Coronary artery (tissue), 2 donors: ENCODE results near the gene DUS1L.
A peak's percentile ranks its signal among the peaks of the same experiment; 100 is the strongest.

Experiments used
- DNase-seq: peaks from one replicate; pipeline ENCODE4 v3.0.0-alpha.2; 2017; ENCODE audit warnings: low spot score
- H3K27ac ChIP-seq, 2 donors: fragments of 200-600 bp; sonication (generic); one replicate each; pipeline ENCODE4 v1.5.1; 2016 to 2019
- H3K4me3 ChIP-seq: fragments of 200-600 bp; sonication (generic); 2 replicates; pipeline ENCODE4 v1.5.1; 2016; ENCODE audit warnings: mild to moderate bottlenecking, moderate library complexity
- TF ChIP-seq, protein P1 (sequence below): fragments of 200-600 bp; sonication (generic); IDR thresholded peaks from one replicate; pipeline ENCODE4 v1.5.1; 2019; ENCODE audit warnings: antibody characterized with exemption

DUS1L gene

GRCh38 chr17:82095777-82096708, 30.4 kb upstream of the DUS1L start:
- Histone ChIP-seq H3K27ac (no peak overlapping the region), H3K4me3 (peak overlapping the region; percentile 93)
- TF ChIP-seq, protein P1, sequence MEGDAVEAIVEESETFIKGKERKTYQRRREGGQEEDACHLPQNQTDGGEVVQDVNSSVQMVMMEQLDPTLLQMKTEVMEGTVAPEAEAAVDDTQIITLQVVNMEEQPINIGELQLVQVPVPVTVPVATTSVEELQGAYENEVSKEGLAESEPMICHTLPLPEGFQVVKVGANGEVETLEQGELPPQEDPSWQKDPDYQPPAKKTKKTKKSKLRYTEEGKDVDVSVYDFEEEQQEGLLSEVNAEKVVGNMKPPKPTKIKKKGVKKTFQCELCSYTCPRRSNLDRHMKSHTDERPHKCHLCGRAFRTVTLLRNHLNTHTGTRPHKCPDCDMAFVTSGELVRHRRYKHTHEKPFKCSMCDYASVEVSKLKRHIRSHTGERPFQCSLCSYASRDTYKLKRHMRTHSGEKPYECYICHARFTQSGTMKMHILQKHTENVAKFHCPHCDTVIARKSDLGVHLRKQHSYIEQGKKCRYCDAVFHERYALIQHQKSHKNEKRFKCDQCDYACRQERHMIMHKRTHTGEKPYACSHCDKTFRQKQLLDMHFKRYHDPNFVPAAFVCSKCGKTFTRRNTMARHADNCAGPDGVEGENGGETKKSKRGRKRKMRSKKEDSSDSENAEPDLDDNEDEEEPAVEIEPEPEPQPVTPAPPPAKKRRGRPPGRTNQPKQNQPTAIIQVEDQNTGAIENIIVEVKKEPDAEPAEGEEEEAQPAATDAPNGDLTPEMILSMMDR: no peak
- no peak for DNase-seq

DNA sequence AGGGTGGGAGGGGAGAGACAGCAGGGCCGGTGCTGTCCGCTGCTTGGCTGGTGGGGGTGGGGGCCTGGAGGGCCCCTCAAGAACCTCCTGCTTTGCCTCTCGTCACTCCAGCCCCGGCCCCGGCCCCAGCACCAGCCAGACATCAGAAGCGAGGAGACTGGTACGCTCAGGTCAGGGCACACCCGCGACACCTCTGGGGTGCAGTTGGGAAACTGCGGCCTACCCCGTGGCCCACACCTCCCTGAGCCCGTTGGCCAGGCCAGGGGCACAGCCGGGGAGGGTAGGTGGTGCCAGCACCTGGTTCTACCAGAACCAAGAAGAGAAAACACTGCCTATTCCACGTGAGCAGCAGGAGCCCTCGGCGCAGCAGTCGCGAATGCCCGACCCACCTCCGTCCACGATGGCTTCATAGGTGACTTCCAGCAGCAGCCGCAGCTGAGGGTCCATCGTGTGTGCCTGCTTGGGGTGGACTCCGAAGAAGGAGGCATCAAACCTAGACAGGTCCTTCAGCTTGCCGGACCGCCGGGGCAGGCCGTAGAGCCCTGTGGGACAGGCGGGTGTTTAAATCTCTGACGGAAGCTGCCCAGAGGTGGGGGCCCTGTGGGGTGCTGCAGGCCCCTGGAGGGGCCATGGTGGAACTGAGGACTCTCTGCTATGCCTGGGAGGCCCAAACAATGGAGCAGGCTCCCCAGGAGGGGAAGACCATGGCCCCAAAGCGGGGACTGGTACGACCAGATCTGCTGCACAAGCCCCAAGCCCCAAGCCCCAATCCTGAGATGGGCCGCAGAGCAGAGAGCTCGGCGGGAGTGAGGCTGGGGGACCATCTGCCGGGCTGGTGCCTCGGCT, 29.6 kb upstream of the DUS1L start:
- no peak for DNase-seq

GRCh38 chr17:82092995-82093751, 27.6 kb upstream of the DUS1L start:
- Histone ChIP-seq H3K27ac (no peak overlapping the region), H3K4me3 (no peak overlapping the region)
- DNase-seq: no peak
- TF ChIP-seq, protein P1: no peak

More for the DNA sequence above, 29.6 kb upstream of the DUS1L start:
- Histone ChIP-seq H3K27ac (no peak overlapping the region), H3K4me3 (no peak overlapping the region)
- TF ChIP-seq, protein P1: no peak

GRCh38 chr17:82092628-82092994, 27.0 kb upstream of the DUS1L start:
- no peak overlapping the region for H3K4me3 ChIP-seq
- no peak for DNase-seq
- no peak overlapping the region for H3K27ac ChIP-seq
- TF ChIP-seq, protein P1: no peak

GRCh38 chr17:82092094-82092586, 26.5 kb upstream of the DUS1L start:
- H3K27ac ChIP-seq: no peak overlapping the region
- H3K4me3 ChIP-seq: no peak overlapping the region
- TF ChIP-seq, protein P1: no peak
- DNase-seq: no peak

DNA sequence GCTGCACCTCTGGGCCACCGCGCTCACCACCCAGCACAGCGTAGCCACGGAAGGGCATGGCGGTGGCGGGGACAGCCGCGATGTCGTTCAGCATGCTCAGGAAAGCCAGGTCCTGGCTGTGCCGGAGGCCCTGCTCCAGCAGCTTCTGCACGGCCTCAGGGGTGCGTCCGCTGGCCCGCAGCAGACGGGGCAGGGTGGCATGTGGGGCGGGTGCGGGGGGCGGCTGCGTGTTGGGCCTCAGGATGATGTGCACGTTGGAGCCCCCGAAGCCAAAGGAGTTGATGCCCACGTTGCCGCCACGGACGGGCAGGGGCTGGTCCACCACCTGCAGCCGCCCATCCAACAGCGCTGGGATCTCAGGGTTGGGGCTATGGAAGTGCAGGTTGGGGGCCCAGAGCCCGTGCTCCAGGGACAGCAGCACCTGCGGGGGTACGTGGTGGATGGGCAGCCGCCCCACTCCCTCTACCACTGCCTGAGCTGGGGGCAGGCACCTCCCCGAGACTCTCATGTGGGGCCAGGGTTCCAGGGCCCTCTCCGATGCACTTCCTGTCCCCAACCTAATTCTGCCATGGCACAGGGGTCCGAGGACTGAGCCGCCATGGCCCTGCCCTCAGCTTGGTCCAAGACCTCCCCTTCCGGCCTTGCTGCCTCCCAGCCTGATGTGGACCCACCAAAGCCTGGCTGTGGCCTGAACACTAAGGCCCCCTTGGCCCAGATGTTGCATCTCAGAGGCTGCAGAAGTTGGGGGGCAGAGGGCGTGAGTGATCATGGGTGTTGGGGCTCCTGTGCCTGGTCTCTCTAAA, 25.9 kb upstream of the DUS1L start:
- TF ChIP-seq, protein P1: no peak
- DNase-seq: no peak
- Histone ChIP-seq H3K27ac (no peak overlapping the region), H3K4me3 (no peak overlapping the region)
